ENCODE results near the gene ZBTB33.

ZBTB33 gene

GRCh38 chrX:120281761-120282160 is 31.1 kb downstream of the ZBTB33 start:
- H3K4me3 ChIP-seq (ENCODE audit: low read depth, low read length) = no peak overlapping the region
- no peak for DNase-seq (ENCODE audit: low read depth)
- TF ChIP-seq CTCF (IDR thresholded peaks at IDR 0.05; ENCODE audit: control insufficient read depth, extremely low read depth, insufficient read depth) = no peak

- DNase-seq (ENCODE audit: low read depth) = no peak
- H3K4me3 ChIP-seq (ENCODE audit: low read depth, low read length) = no peak overlapping the region
- no peak for TF ChIP-seq CTCF (IDR thresholded peaks at IDR 0.05; ENCODE audit: control insufficient read depth, extremely low read depth, insufficient read depth)
Observed at GRCh38 chrX:120282697-120283096, 32.1 kb downstream of the ZBTB33 start.

- no peak overlapping the region for H3K4me3 ChIP-seq (ENCODE audit: low read depth, low read length)
- TF ChIP-seq CTCF (IDR thresholded peaks at IDR 0.05; ENCODE audit: control insufficient read depth, extremely low read depth, insufficient read depth) = no peak
- DNase-seq (ENCODE audit: low read depth) = no peak
Observed at GRCh38 chrX:120286733-120287512, 36.3 kb downstream of the ZBTB33 start.

GRCh38 chrX:120287513-120288112 is 37.0 kb downstream of the ZBTB33 start:
- no peak for DNase-seq (ENCODE audit: low read depth)
- no peak overlapping the region for H3K4me3 ChIP-seq (ENCODE audit: low read depth, low read length)
- TF ChIP-seq CTCF (IDR thresholded peaks at IDR 0.05; ENCODE audit: control insufficient read depth, extremely low read depth, insufficient read depth) = no peak

- no peak for TF ChIP-seq CTCF (IDR thresholded peaks at IDR 0.05; ENCODE audit: control insufficient read depth, extremely low read depth, insufficient read depth)
- DNase-seq (ENCODE audit: low read depth) = no peak
- H3K4me3 ChIP-seq (ENCODE audit: low read depth, low read length) = no peak overlapping the region
Observed at GRCh38 chrX:120290107-120290506, 39.5 kb downstream of the ZBTB33 start.

- no peak for TF ChIP-seq CTCF (IDR thresholded peaks at IDR 0.05; ENCODE audit: control insufficient read depth, extremely low read depth, insufficient read depth)
- no peak for DNase-seq (ENCODE audit: low read depth)
Observed at GRCh38 chrX:120291211-120291610, 40.6 kb downstream of the ZBTB33 start.

More at GRCh38 chrX:120291211-120291610, 40.6 kb downstream of the ZBTB33 start:
- no peak overlapping the region for H3K4me3 ChIP-seq (ENCODE audit: low read depth, low read length)
